GM21723 (cell line): ENCODE results near the gene SIMC1.
A peak's percentile ranks its signal among the peaks of the same experiment; 100 is the strongest.

Experiments
- ATAC-seq: cut with Tn5 transposase; IDR thresholded peaks from one replicate; pipeline ENCODE4 v1.9.1; 2021; ENCODE audit warnings: mild to moderate bottlenecking, moderate library complexity; ENCODE audit not compliant: unreplicated experiment

SIMC1 gene

GRCh38 chr5:176387384-176387925 is 149.2 kb downstream of the SIMC1 start:
- ATAC-seq: no peak

- peak; percentile 8 for ATAC-seq
Measured at GRCh38 chr5:176388003-176388443, 149.8 kb downstream of the SIMC1 start.

GRCh38 chr5:176388444-176389134 is 150.4 kb downstream of the SIMC1 start, which contains the start of the genes HIGD2A and NOP16:
Gene HIGD2A, plus strand, starts transcription at chr5:176388751. Its CDS starts 69 bp downstream, at chr5:176388820.
Gene NOP16, minus strand, starts transcription at chr5:176388598. Its CDS starts 59 bp downstream, at chr5:176388539.
- peak; percentile 88 for ATAC-seq

GRCh38 chr5:176389135-176390123 is 151.2 kb downstream of the SIMC1 start:
- peak; percentile 38 for ATAC-seq

GRCh38 chr5:176391479-176391878 is 153.3 kb downstream of the SIMC1 start:
- ATAC-seq: no peak

- ATAC-seq: no peak
Measured at GRCh38 chr5:176391999-176392398, 153.8 kb downstream of the SIMC1 start.

- ATAC-seq: no peak
Measured at GRCh38 chr5:176392526-176392925, 154.3 kb downstream of the SIMC1 start.

GRCh38 chr5:176394096-176394495 is 155.9 kb downstream of the SIMC1 start:
- ATAC-seq: no peak

GRCh38 chr5:176394881-176395675 is 156.9 kb downstream of the SIMC1 start:
- no peak for ATAC-seq
